ENCODE data around the gene TMPRSS13.

Gene TMPRSS13

DNA sequence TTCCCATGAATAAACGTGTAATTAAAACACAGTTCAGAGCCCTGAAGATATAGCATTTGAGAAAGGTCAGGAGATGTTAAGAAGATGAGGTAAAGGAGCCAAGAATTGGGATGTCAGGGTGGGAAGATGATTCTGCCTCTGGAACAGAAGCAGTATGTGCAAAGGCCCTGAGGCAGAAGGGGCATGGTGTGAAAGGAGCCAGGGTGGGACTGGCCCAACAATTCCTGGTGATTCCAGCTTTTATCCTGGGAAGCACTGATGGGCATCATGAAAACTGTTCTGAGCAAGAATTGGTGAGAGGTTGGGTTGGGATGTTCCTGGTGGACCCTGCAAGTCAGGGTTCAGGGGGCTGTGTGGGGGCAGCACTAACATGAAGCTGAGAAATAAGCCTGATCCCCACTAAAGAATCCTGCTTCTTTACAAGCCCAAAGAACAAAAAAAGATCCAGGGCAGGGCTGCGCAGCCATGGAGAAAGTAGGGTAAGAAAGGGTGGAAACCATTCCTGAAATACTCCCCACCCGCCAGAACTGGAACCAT lies 50.2 kb downstream of the TMPRSS13 start:
- TF ChIP-seq, protein P1, sequence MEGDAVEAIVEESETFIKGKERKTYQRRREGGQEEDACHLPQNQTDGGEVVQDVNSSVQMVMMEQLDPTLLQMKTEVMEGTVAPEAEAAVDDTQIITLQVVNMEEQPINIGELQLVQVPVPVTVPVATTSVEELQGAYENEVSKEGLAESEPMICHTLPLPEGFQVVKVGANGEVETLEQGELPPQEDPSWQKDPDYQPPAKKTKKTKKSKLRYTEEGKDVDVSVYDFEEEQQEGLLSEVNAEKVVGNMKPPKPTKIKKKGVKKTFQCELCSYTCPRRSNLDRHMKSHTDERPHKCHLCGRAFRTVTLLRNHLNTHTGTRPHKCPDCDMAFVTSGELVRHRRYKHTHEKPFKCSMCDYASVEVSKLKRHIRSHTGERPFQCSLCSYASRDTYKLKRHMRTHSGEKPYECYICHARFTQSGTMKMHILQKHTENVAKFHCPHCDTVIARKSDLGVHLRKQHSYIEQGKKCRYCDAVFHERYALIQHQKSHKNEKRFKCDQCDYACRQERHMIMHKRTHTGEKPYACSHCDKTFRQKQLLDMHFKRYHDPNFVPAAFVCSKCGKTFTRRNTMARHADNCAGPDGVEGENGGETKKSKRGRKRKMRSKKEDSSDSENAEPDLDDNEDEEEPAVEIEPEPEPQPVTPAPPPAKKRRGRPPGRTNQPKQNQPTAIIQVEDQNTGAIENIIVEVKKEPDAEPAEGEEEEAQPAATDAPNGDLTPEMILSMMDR (IDR thresholded peaks at IDR 0.05; ENCODE audit: extremely low read depth, insufficient read depth, missing control alignments): no peak
- DNase-seq (ENCODE audit: low spot score): no peak
- in situ Hi-C loops (cut with MboI; ENCODE audit: low pct_unique_long_range_greater_than_20kb, low sequenced_read_pairs, unreplicated experiment): no loop called here

DNA sequence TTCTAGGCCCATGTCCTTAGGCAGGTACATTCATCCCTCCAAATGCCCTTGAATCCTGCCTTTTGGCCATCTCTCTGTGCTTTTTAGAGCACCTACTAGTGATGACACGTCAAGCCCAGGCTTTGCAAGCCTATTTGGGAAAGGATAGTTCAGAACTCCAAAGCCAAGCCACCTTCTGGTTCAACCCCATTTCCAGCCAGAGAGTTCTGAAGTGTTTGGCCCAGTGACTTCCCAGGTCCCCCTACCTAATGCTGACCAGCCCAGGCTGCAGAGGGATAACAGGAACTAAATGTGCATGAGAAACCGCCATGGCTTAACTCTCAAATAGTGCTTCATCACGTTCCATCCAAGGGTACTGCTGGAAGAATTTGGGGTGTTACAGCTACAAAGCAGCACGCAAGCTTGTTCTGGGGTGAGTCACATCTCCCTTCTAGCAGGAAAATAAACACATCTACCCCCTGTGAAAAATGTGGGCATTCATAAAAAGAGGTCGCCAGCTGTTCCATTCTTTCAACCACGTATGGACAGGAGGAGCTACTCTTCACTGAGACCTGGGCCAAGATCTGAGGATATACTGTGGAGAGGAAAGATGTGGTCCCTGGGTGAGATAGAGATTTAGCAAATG lies 50.8 kb downstream of the TMPRSS13 start:
- in situ Hi-C loops (cut with MboI; ENCODE audit: low pct_unique_long_range_greater_than_20kb, low sequenced_read_pairs, unreplicated experiment): no loop called here
- TF ChIP-seq, protein P1 (IDR thresholded peaks at IDR 0.05; ENCODE audit: extremely low read depth, insufficient read depth, missing control alignments): no peak
- DNase-seq (ENCODE audit: low spot score): no peak

DNA sequence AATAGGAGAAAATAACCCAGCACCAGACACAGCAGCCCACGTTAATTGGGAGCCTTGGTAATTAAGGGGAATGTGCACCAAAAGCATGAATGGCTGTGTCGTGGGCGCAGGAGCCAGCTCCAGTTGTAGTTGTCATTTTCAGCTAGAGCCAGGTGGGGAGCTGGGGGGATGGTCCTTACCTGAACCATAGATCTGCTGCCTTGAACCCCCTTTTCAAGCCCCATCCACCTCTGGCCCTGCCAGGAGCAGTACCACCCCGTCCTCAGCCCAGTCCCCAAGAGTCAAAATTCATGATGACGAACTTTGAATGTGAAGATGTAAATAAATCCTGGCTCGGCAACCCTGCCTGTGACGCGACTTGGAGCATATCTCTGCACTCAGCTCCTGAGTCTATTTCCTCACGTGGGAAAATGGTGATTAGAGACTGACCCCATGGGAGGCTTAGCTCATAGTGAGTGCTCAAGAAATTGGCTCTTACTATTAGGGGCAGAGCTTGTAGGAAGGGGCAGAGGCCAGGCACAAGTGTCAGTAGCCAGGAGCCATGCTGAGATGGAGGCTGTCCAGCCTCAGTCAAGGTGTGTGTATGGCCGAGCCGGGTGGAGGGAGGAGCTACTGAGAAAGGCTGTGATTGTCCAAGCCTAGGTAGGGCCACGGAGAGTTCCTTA lies 52.0 kb downstream of the TMPRSS13 start:
- DNase-seq (ENCODE audit: low spot score): no peak
- TF ChIP-seq, protein P1 (IDR thresholded peaks at IDR 0.05; ENCODE audit: extremely low read depth, insufficient read depth, missing control alignments): no peak
- in situ Hi-C loops (cut with MboI; ENCODE audit: low pct_unique_long_range_greater_than_20kb, low sequenced_read_pairs, unreplicated experiment): no loop called here

DNA sequence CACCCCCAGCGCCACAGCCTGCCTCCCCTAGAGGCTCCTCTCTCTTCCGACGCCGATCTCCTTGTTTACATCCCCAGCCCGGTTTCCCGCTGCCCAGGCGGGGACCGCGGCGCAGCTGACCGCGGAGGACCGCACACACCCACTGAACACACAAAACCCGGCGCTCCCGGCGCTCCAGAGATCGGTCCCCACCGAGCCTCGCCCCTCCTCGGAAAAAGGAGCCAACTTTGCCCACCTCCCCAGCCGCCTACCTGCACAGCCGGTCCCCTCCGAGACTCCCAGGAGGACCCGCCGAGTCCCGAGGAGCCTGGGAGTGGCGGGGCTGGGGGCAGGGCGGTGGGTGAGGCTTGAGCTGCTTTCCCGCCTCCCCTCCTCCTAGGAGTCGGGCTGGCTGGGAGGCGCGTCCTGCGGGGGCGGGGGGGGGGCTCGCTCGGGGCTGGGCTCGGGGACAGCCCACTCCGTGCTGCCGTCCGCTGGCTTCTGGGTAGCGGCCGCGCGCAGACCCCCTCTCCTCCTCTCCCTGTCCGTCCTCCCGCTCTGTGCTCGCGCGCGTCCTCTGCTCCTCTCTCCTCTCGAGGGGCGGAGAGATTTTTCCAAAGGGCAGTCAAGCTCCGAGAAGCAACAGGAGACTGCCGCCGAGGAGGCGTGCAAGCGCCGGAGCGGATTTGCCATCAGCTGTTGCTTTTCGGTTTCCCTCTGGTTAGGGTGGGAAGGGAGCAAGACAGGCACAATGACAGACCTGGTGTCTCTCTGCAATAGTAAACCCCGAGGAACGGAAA lies 52.7 kb downstream of the TMPRSS13 start, which contains the start of gene FXYD6:
FXYD6 (minus strand) TSS at position 318 of the 779 bp plus-strand sequence. CDS start 33,882 bp downstream, outside the sequence.
- no peak for DNase-seq (ENCODE audit: low spot score)
- TF ChIP-seq, protein P1 (IDR thresholded peaks at IDR 0.05; ENCODE audit: extremely low read depth, insufficient read depth, missing control alignments): no peak
- in situ Hi-C loops (cut with MboI; ENCODE audit: low pct_unique_long_range_greater_than_20kb, low sequenced_read_pairs, unreplicated experiment): no loop called here

DNA sequence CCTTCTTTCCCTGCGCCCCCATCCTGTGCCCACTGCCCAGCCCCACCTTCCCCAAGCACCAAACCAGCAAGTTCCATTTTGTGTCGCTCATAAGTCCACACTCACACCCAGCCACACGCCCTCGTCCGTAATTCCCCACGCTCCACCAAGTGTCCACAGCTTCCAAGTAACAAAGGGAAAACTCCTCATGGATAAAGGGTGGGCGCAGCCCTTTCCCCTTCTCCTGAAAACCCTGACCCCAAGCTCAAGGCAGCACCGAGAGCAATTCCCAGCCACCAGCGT lies 53.2 kb downstream of the TMPRSS13 start:
- TF ChIP-seq, protein P1 (IDR thresholded peaks at IDR 0.05; ENCODE audit: extremely low read depth, insufficient read depth, missing control alignments): no peak
- in situ Hi-C loops (cut with MboI; ENCODE audit: low pct_unique_long_range_greater_than_20kb, low sequenced_read_pairs, unreplicated experiment): no loop called here
- DNase-seq (ENCODE audit: low spot score): no peak

DNA sequence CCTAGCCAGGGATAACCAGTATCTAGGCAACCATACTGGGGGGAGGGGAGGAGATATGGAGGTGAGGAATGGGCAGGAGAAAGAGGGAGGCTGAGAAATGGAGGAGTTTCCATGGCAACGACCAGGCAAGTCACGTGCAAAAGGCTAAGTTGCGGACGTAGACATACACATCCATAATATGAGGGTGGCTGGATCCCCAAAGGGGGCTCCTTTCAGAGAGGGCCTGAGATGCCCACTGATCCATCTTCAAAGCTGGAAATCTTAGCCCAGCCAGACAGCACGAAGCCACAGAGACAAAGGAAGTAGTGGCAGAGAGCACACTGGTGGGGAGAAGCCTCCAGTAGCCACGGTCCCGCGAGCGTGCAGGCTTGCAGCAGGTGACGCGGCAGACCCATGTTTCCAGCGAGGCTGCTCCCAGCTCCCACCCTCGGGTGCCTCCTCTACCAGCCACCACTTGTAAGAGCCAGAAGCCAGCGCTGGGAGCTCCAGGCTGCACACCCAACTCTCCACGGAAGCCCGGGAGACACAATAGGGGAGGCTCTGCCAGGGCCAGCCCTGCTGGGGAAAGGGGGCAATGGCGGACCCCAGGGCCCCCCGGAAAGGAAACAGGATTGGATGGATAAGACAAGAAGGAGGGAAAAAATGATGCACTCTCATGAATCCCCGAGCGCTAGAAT lies 53.7 kb downstream of the TMPRSS13 start:
- in situ Hi-C loops (cut with MboI; ENCODE audit: low pct_unique_long_range_greater_than_20kb, low sequenced_read_pairs, unreplicated experiment): no loop called here
- TF ChIP-seq, protein P1 (IDR thresholded peaks at IDR 0.05; ENCODE audit: extremely low read depth, insufficient read depth, missing control alignments): no peak
- no peak for DNase-seq (ENCODE audit: low spot score)
